ENCODE data around the gene TUBGCP2. TPM values are rescaled to one million over a fixed set of nuclear protein-coding genes. Genes with fewer than 3 reads are reported as not detected.

The TUBGCP2 gene
- total and polyA plus RNA-seq, 9 of the 15 experiments (the other 6 are each of a cell fraction or from before 2014, with no cell fraction given), result 4.3 to 56.6 (median 28.4) TPM

DNA sequence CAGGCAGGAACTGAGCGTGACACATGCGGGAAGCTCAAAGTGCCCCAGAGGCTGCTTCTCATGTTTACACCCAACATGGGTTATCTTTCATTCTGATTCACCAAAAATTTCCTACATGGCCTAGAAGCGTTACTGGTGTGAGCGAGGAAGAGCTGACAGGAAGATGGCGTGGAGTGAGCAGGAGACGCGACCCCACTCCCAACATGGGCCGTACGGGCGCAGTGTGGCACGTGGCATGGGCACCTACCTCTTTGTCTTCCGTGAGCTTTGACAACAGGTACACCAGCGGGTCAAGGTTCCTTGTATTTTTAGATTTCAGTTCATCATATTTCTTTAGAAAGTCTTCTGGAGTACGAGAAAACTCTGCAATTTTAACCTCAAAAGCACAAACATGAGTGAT, 8.9 kb downstream of the TUBGCP2 start (continued):
- TF ChIP-seq L3MBTL2 (IDR thresholded peaks at IDR 0.05), result no peak
- TF ChIP-seq ZNF589 (CRISPR knock-in tag; IDR thresholded peaks at IDR 0.05; ENCODE audit: low read depth), result no peak
- TF ChIP-seq, protein P1, sequence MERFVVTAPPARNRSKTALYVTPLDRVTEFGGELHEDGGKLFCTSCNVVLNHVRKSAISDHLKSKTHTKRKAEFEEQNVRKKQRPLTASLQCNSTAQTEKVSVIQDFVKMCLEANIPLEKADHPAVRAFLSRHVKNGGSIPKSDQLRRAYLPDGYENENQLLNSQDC (CRISPR knock-in tag; IDR thresholded peaks at IDR 0.05), result no peak
- TF ChIP-seq, protein P2, sequence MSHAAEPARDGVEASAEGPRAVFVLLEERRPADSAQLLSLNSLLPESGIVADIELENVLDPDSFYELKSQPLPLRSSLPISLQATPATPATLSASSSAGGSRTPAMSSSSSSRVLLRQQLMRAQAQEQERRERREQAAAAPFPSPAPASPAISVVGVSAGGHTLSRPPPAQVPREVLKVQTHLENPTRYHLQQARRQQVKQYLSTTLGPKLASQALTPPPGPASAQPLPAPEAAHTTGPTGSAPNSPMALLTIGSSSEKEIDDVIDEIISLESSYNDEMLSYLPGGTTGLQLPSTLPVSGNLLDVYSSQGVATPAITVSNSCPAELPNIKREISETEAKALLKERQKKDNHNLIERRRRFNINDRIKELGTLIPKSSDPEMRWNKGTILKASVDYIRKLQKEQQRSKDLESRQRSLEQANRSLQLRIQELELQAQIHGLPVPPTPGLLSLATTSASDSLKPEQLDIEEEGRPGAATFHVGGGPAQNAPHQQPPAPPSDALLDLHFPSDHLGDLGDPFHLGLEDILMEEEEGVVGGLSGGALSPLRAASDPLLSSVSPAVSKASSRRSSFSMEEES (CRISPR knock-in tag; IDR thresholded peaks at IDR 0.05), result no peak
- no peak for TF ChIP-seq HNRNPUL1 (IDR thresholded peaks at IDR 0.05; ENCODE audit: low read length)

DNA sequence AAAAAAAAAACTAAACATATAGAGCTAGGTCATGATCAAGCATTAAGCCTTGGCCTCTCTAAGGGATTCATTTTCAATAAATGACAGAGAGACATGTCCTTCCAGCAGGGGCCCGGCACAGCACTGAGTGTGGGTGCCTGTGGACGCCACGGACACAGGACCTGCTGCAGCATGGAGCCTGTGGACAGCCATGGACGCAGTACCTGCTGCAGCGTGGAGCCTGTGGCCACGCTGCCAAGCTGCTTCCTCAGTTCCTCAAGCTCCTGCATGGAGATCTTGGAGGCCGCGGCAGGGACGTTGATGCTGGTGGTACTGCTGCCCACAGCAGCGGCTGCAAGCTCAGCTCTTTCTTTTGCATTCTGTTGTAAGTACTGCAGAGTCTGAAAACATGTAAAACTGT, 9.4 kb downstream of the TUBGCP2 start:
- H3K27me3 ChIP-seq (ENCODE audit: control insufficient read depth in 2 of 2, insufficient read depth in 2 of 2, low read length in 2 of 2), result no peaks in the 10 kb centered on the region
- H3K79me2 ChIP-seq (ENCODE audit: control insufficient read depth, insufficient read depth, low read length), result peaks cover 19% of the 10 kb centered on the region
- no peak for ATAC-seq
- TF ChIP-seq LEF1 (IDR thresholded peaks at IDR 0.05) (no peak), ASH1L (IDR thresholded peaks at IDR 0.05; ENCODE audit: borderline replicate concordance, low read depth, partially characterized antibody) (no peak)
- no peaks in the 10 kb centered on the region for H3K9me3 ChIP-seq (replicated peaks; ENCODE audit: control insufficient read depth, insufficient read depth, low read depth, low read length)
- intact Hi-C loops (cut with micrococcal nuclease) (no loop called here), in situ Hi-C loops (cut with MboI) (no loop called here)
- no peaks in the 10 kb centered on the region for H3K9me1 ChIP-seq (ENCODE audit: control insufficient read depth, insufficient read depth, low read length)
- ChIA-PET CTCF (ENCODE audit: low intra/inter-chr PET ratio) (no interaction called here), POLR2A (interaction anchor here (0.7 to 0.9 kb wide), 2 partner anchors 21 to 74 kb away, joined by 3 read pairs; no protein-coding TSS in a partner anchor)
- H3K9ac ChIP-seq (ENCODE audit: insufficient read depth in 1 of 2, low read depth in 2 of 2, low read length in 2 of 2), result no peak overlapping the region
- no peak for DNase-seq (ENCODE audit: extremely low read depth in 1 of 4, low spot score in 3 of 4)
- 99% methylated on average over 10 of the region's 10 CpGs for WGBS (ENCODE audit: insufficient coverage, low coverage, missing lambda C conversion rate)
- H3K4me1 ChIP-seq (replicated peaks in 1 of 2; ENCODE audit: control insufficient read depth in 2 of 2, insufficient read depth in 2 of 2, low read length in 2 of 2), result peaks cover 0 to 16% of the 10 kb centered on the region in 2 experiments; a peak in 3 of 5 replicates
- no peak overlapping the region for H3K27ac ChIP-seq (ENCODE audit: extremely low read depth, low read depth, low read length)
- H3K36me3 ChIP-seq (ENCODE audit: control insufficient read depth, insufficient read depth, low read length), result peaks cover 73% of the 10 kb centered on the region; the same call in 2 of the 3 replicates
- BruUV-seq (replicated peaks), result no TSS peak
- H3K4me2 ChIP-seq (ENCODE audit: insufficient read depth, low read length), result no peak overlapping the region
- no peak overlapping the region for H2AFZ ChIP-seq (ENCODE audit: low read depth, low read length)
- FAIRE-seq, result no peak
- no peak overlapping the region for H3K4me3 ChIP-seq
- H4K20me1 ChIP-seq (replicated peaks; ENCODE audit: control insufficient read depth, insufficient read depth, low read length), result no peaks in the 10 kb centered on the region; the same call in 1 of the 2 replicates
